Activated T-cell treated with anti-CD3 and anti-CD28 coated beads for 4 hours (primary cell): ENCODE measurements around the gene PAK1IP1.
"Not testable (repeated sequence)": the region's sequence is repeated elsewhere in the genome, so short reads cannot be mapped to it uniquely, and the experiment has no call there.

ENCODE experiments used
- DNase-seq: peaks from one replicate; pipeline ENCODE4 v3.0.0-alpha.2; 2020

PAK1IP1 gene

GRCh38 chr6:10692965-10693538 lies 1.7 kb upstream of the PAK1IP1 start:
- DNase-seq, result no peak

- DNase-seq, result no peak
Observed at GRCh38 chr6:10695086-10695657, 400 bp downstream of the PAK1IP1 start.

GRCh38 chr6:10696655-10697054 lies 1.9 kb downstream of the PAK1IP1 start:
- DNase-seq, result no peak

- no peak for DNase-seq
Observed at GRCh38 chr6:10713962-10714361, 19.2 kb downstream of the PAK1IP1 start.

- no peak for DNase-seq
Observed at GRCh38 chr6:10719296-10719963, 24.7 kb downstream of the PAK1IP1 start.

GRCh38 chr6:10719964-10720264 lies 25.1 kb downstream of the PAK1IP1 start:
- DNase-seq, result no peak

- DNase-seq, result peak; percentile 34
Observed at GRCh38 chr6:10720265-10720959, 25.6 kb downstream of the PAK1IP1 start.

GRCh38 chr6:10720960-10721849 lies 26.4 kb downstream of the PAK1IP1 start:
- DNase-seq, result not testable (repeated sequence)

GRCh38 chr6:10721850-10722569 lies 27.2 kb downstream of the PAK1IP1 start:
- DNase-seq, result no peak

- no peak for DNase-seq
Observed at GRCh38 chr6:10722570-10722819, 27.7 kb downstream of the PAK1IP1 start.

- peak; percentile 63 for DNase-seq
Observed at GRCh38 chr6:10722820-10723566, 28.2 kb downstream of the PAK1IP1 start, which contains the start of gene TMEM14C. Gene TMEM14C (plus strand): TSS chr6:10723070. CDS start chr6:10724614, 1,544 bp downstream.

- DNase-seq, result no peak
Observed at GRCh38 chr6:10723567-10723881, 28.8 kb downstream of the PAK1IP1 start.

GRCh38 chr6:10725044-10725443 lies 30.3 kb downstream of the PAK1IP1 start:
- DNase-seq, result no peak

GRCh38 chr6:10725716-10726115 lies 30.9 kb downstream of the PAK1IP1 start:
- DNase-seq, result no peak

GRCh38 chr6:10730254-10730653 lies 35.5 kb downstream of the PAK1IP1 start:
- DNase-seq, result no peak

- DNase-seq, result no peak
Observed at GRCh38 chr6:10733151-10733715, 38.5 kb downstream of the PAK1IP1 start.

GRCh38 chr6:10733863-10734262 lies 39.1 kb downstream of the PAK1IP1 start:
- no peak for DNase-seq

GRCh38 chr6:10736731-10737130 lies 42.0 kb downstream of the PAK1IP1 start:
- no peak for DNase-seq

- no peak for DNase-seq
Observed at GRCh38 chr6:10740061-10740460, 45.3 kb downstream of the PAK1IP1 start.

- DNase-seq, result not testable (repeated sequence)
Observed at GRCh38 chr6:10741643-10742042, 46.9 kb downstream of the PAK1IP1 start.

- no peak for DNase-seq
Observed at GRCh38 chr6:10742251-10742650, 47.5 kb downstream of the PAK1IP1 start.

GRCh38 chr6:10743515-10743914 lies 48.7 kb downstream of the PAK1IP1 start:
- DNase-seq, result no peak
